ENCODE results near the gene SFT2D3.

The SFT2D3 gene

DNA sequence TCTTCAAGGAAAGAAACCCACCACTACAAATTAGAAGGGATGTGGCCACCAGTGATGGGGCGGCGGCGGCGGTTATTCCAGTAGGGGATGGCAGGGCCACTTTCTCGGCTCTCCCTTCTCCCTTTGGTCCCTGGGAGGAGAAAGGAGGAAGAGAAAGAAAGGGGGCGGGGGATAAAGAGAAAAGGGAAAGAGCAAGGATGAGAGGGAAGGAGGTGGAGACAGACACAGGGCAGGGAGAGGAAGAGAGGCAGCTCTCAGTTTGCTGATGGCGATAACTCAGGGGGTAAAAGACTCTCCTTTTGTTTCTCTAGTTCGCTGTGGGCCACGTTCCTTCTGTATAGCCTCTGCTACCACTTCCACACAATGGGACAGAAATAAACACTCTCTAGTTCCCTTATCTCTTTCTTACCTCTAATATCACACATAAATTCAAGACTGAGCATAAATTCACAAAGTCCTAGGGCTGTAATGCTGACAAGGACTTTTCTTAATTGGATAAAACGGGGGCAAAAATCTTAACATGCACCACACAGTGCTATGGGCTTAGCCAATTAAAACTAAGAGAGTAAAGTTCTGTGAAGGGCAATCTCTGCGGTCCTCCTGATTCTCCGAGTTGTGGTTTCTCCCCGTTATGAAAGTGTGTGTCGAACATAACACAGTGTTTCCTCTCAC is 14.6 kb downstream of the SFT2D3 start:
- no peaks in the 10 kb centered on the region for H3K4me1 ChIP-seq (ENCODE audit: control insufficient read depth, insufficient read depth, low read length, poor library complexity, severe bottlenecking)
- H3K9me3 ChIP-seq (ENCODE audit: control insufficient read depth, low read length), result no peaks in the 10 kb centered on the region
- H3K36me3 ChIP-seq (ENCODE audit: control insufficient read depth, insufficient read depth, low read length), result peaks cover 63% of the 10 kb centered on the region
- H3K4me3 ChIP-seq (ENCODE audit: extremely low read depth, insufficient read depth, low read length, poor library complexity, severe bottlenecking), result no peak overlapping the region
- H3K27ac ChIP-seq (ENCODE audit: low read depth, low read length, severe bottlenecking), result no peak overlapping the region
- 87 to 90% methylated on average over 7 to 10 of the region's 14 CpGs for WGBS, 2 experiments (ENCODE audit: insufficient coverage in 2 of 2)

DNA sequence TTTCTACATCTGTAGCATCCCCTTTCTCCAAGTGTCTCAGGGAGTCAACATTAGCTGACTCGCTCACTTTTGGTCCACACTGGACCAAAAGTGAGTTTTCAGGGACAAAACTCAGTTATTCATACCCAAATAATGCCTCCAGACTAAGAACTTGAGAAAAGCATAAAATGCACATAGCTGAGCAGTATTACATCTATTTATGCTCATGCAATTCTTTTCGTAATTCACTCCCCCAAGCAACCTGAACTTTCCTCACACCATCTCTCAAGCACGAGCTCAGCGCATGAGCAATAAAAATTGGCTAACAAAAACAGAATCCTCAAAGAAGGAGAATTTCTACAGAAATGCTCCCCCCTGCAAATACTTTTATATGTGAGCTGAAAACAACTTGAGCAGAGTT is 17.0 kb downstream of the SFT2D3 start:
- Histone ChIP-seq H3K4me3 (ENCODE audit: extremely low read depth, insufficient read depth, low read length, poor library complexity, severe bottlenecking) (no peak overlapping the region), H3K9me3 (ENCODE audit: control insufficient read depth, low read length) (no peaks in the 10 kb centered on the region), H3K27ac (ENCODE audit: low read depth, low read length, severe bottlenecking) (no peak overlapping the region), H3K4me1 (ENCODE audit: control insufficient read depth, insufficient read depth, low read length, poor library complexity, severe bottlenecking) (no peaks in the 10 kb centered on the region), H3K36me3 (ENCODE audit: control insufficient read depth, insufficient read depth, low read length) (peaks cover 73% of the 10 kb centered on the region)
- WGBS, 2 experiments (ENCODE audit: insufficient coverage in 2 of 2), result 92 to 99% methylated on average over 2 to 4 of the region's 4 CpGs

DNA sequence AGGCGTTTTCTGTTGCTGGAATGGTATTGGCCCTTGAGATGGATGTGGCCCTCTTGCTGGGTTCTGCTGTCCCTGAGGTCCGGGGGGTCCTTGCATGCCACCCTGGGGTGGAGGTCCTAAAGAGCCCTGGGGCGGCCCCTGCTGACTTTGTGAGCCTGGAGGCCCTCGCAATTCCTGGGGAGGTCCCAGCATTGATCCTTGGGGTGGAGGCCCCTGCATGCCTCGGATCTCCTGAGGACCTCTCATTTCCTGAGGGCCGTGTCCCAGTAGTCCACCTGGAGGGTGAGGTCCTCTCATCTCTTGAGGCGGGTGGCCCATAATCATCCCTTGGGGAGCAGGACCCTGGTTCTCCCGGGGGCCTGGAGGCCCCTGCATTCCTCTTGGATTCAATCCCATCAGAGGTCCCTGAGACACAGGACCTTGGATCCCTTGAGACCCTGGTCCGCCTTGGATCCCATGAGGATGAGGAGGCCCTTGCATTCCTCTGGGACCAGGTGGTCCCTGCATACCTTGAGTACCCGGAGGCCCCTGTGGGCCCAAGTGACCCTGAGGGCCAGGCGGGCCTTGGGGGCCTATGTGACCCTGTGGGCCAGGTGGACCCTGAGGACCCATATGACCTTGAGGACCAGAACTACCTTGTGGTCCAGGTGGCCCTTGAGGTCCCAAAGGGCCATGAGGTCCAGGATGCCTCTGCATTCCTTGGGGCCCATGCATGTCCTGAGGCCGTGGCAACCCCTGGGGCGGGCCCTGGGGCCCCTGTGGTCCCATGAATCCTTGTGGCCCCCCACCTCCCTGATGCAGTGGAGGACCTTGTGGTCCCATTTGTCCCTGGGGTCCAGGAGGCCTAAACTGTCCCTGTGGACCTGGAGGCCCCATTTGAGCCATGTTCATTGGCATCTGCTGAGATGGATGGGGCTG is 18.3 kb downstream of the SFT2D3 start:
- Histone ChIP-seq H3K4me3 (ENCODE audit: extremely low read depth, insufficient read depth, low read length, poor library complexity, severe bottlenecking) (no peak overlapping the region), H3K9me3 (ENCODE audit: control insufficient read depth, low read length) (no peaks in the 10 kb centered on the region), H3K27ac (ENCODE audit: low read depth, low read length, severe bottlenecking) (no peak overlapping the region), H3K36me3 (ENCODE audit: control insufficient read depth, insufficient read depth, low read length) (peaks cover 73% of the 10 kb centered on the region), H3K4me1 (ENCODE audit: control insufficient read depth, insufficient read depth, low read length, poor library complexity, severe bottlenecking) (no peaks in the 10 kb centered on the region)
- 92 to 96% methylated on average over 11 to 12 of the region's 13 CpGs for WGBS, 2 experiments (ENCODE audit: insufficient coverage in 2 of 2)

DNA sequence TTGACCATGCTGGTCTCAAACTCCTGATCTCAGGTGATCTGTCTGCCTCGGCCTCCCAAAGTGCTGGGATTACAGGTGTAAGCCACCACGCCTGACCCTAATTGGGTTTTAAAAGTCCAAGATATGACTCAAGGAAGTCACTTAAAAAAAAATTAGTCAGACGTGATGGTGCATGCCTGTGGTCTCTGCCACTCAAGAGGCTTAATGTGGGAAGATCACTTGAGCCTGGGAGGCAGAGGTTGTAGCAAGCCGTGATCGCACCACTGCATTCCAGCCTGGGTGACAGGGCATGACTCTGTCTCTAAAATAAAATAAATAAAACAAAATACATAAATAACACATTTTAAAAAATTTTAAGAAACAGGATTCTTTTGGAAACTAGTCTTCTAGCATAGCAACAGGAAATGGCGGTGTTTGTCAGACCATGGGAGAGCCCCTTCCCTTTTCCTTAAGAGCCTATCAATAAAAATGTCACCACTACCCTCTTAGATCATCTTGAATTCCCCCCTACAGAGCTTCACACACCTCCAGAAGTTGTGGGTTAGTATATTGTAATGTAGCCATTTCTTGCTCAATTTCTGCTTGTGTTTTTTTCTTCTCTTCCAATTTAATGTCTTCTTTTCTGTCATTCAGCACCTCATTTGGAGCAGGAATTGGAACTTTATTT is 20.1 kb downstream of the SFT2D3 start:
- Histone ChIP-seq H3K4me3 (ENCODE audit: extremely low read depth, insufficient read depth, low read length, poor library complexity, severe bottlenecking) (no peak overlapping the region), H3K36me3 (ENCODE audit: control insufficient read depth, insufficient read depth, low read length) (peaks cover 64% of the 10 kb centered on the region), H3K4me1 (ENCODE audit: control insufficient read depth, insufficient read depth, low read length, poor library complexity, severe bottlenecking) (no peaks in the 10 kb centered on the region), H3K27ac (ENCODE audit: low read depth, low read length, severe bottlenecking) (no peak overlapping the region), H3K9me3 (ENCODE audit: control insufficient read depth, low read length) (no peaks in the 10 kb centered on the region)
- 84 to 93% methylated on average over 3 to 4 of the region's 6 CpGs for WGBS, 2 experiments (ENCODE audit: insufficient coverage in 2 of 2)

- Histone ChIP-seq H3K4me1 (ENCODE audit: control insufficient read depth, insufficient read depth, low read length, poor library complexity, severe bottlenecking) (no peaks in the 10 kb centered on the region), H3K9me3 (ENCODE audit: control insufficient read depth, low read length) (no peaks in the 10 kb centered on the region), H3K36me3 (ENCODE audit: control insufficient read depth, insufficient read depth, low read length) (peaks cover 62% of the 10 kb centered on the region), H3K27ac (ENCODE audit: low read depth, low read length, severe bottlenecking) (no peak overlapping the region), H3K4me3 (ENCODE audit: extremely low read depth, insufficient read depth, low read length, poor library complexity, severe bottlenecking) (no peak overlapping the region)
- WGBS, 2 experiments (ENCODE audit: insufficient coverage in 2 of 2), result no CpG with 5 or more reads among the region's 2 CpGs
Observed at GRCh38 chr2:127721978-127722355, 20.7 kb downstream of the SFT2D3 start.

- no peak overlapping the region for H3K27ac ChIP-seq (ENCODE audit: low read depth, low read length, severe bottlenecking)
- H3K36me3 ChIP-seq (ENCODE audit: control insufficient read depth, insufficient read depth, low read length), result peaks cover 62% of the 10 kb centered on the region
- no CpG with 5 or more reads among the region's 3 CpGs for WGBS, 2 experiments (ENCODE audit: insufficient coverage in 2 of 2)
- no peak overlapping the region for H3K4me3 ChIP-seq (ENCODE audit: extremely low read depth, insufficient read depth, low read length, poor library complexity, severe bottlenecking)
- H3K9me3 ChIP-seq (ENCODE audit: control insufficient read depth, low read length), result no peaks in the 10 kb centered on the region
- no peaks in the 10 kb centered on the region for H3K4me1 ChIP-seq (ENCODE audit: control insufficient read depth, insufficient read depth, low read length, poor library complexity, severe bottlenecking)
Observed at GRCh38 chr2:127722807-127723206, 21.5 kb downstream of the SFT2D3 start.

- WGBS, 2 experiments (ENCODE audit: insufficient coverage in 2 of 2), result 89 to 100% methylated on average over 1 to 4 of the region's 6 CpGs
- H3K9me3 ChIP-seq (ENCODE audit: control insufficient read depth, low read length), result no peaks in the 10 kb centered on the region
- no peak overlapping the region for H3K4me3 ChIP-seq (ENCODE audit: extremely low read depth, insufficient read depth, low read length, poor library complexity, severe bottlenecking)
- H3K4me1 ChIP-seq (ENCODE audit: control insufficient read depth, insufficient read depth, low read length, poor library complexity, severe bottlenecking), result no peaks in the 10 kb centered on the region
- peaks cover 35% of the 10 kb centered on the region for H3K36me3 ChIP-seq (ENCODE audit: control insufficient read depth, insufficient read depth, low read length)
- H3K27ac ChIP-seq (ENCODE audit: low read depth, low read length, severe bottlenecking), result no peak overlapping the region
Observed at GRCh38 chr2:127726158-127726880, 25.0 kb downstream of the SFT2D3 start.

DNA sequence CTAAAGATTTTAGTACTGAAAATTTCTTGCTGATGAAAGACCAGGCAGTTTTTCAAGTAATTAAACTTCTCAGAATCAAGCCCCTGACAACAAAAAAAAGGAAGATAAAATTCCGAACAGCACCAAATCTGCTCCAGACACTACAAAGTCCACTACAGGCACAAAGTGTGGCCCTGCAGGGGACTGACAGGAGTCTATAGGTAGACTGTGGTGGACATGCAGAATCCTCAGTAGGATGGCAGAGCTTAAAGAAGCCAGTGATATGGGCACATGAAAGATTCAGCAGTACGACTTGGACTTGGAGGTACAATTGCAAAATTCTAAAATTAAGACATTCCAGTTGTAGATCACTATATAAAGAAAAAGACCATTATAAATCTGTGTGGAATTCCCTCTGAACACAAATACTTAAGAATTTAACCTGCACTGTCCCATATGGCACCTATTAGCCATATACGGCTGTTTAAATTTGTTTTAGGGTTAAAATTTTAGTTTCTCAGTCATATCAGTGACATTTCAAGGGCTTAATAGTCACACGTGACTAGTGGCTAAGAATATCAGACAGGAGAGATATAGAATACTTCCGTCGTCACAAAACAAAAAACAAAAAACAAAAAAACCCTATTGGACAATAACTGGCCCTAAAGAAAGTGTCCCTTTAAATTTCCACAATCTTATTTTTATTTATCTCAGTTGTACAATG is 32.0 kb downstream of the SFT2D3 start:
- H3K9me3 ChIP-seq (ENCODE audit: control insufficient read depth, low read length), result no peaks in the 10 kb centered on the region
- H3K36me3 ChIP-seq (ENCODE audit: control insufficient read depth, insufficient read depth, low read length), result peaks cover 22% of the 10 kb centered on the region
- H3K4me1 ChIP-seq (ENCODE audit: control insufficient read depth, insufficient read depth, low read length, poor library complexity, severe bottlenecking), result no peaks in the 10 kb centered on the region
- H3K4me3 ChIP-seq (ENCODE audit: extremely low read depth, insufficient read depth, low read length, poor library complexity, severe bottlenecking), result no peak overlapping the region
- H3K27ac ChIP-seq (ENCODE audit: low read depth, low read length, severe bottlenecking), result no peak overlapping the region
- 93 to 100% methylated on average over 2 to 3 of the region's 6 CpGs for WGBS, 2 experiments (ENCODE audit: insufficient coverage in 2 of 2)

- no peaks in the 10 kb centered on the region for H3K4me1 ChIP-seq (ENCODE audit: control insufficient read depth, insufficient read depth, low read length, poor library complexity, severe bottlenecking)
- peaks cover 22% of the 10 kb centered on the region for H3K36me3 ChIP-seq (ENCODE audit: control insufficient read depth, insufficient read depth, low read length)
- WGBS, 2 experiments (ENCODE audit: insufficient coverage in 2 of 2), result 89% methylated on average over 3 of the region's 5 CpGs; no CpG with 5 or more reads in 1 of the 2 experiments
- H3K4me3 ChIP-seq (ENCODE audit: extremely low read depth, insufficient read depth, low read length, poor library complexity, severe bottlenecking), result no peak overlapping the region
- H3K27ac ChIP-seq (ENCODE audit: low read depth, low read length, severe bottlenecking), result no peak overlapping the region
- H3K9me3 ChIP-seq (ENCODE audit: control insufficient read depth, low read length), result no peaks in the 10 kb centered on the region
Observed at GRCh38 chr2:127733816-127734537, 32.7 kb downstream of the SFT2D3 start.

All from mesodermal cell (in vitro differentiated cells).